Measurements from ENCODE around the gene HS3ST6. TPM values are rescaled to one million over a fixed set of nuclear protein-coding genes. Genes with fewer than 3 reads are reported as not detected.

The HS3ST6 gene
- total and polyA plus RNA-seq, 9 of the 15 experiments (the other 6 are each of a cell fraction or from before 2014, with no cell fraction given): not detected

- peak in 1 of 2 experiments; percentile 18; a peak in 2 of 4 replicates for TF ChIP-seq TBL1XR1 (IDR thresholded peaks at IDR 0.05; ENCODE audit: low read length in 2 of 2)
- TF ChIP-seq MLLT1 (IDR thresholded peaks at IDR 0.05): no peak; a peak in 1 of 4 replicates
- TF ChIP-seq OTX1 (CRISPR knock-in tag; IDR thresholded peaks at IDR 0.05): peak; percentile 73; the same call in 1 of the 2 replicates
- TF ChIP-seq ZNF134 (CRISPR knock-in tag; conservative IDR thresholded peaks at IDR 0.05): no peak
- peak; percentile 6; the same call in 1 of the 2 replicates for TF ChIP-seq RB1 (IDR thresholded peaks at IDR 0.05; ENCODE audit: low read depth)
- no peak for TF ChIP-seq NEUROD1 (IDR thresholded peaks at IDR 0.05; ENCODE audit: borderline replicate concordance, low read depth, low read length, partially characterized antibody)
- TF ChIP-seq SRSF9 (IDR thresholded peaks at IDR 0.05; ENCODE audit: borderline replicate concordance, low read depth, low read length): no peak
- TF ChIP-seq NCOA6 (IDR thresholded peaks at IDR 0.05): no peak
- no peak for TF ChIP-seq MEF2A (IDR thresholded peaks at IDR 0.05; ENCODE audit: control insufficient read depth, low read depth, low read length)
- peak; percentile 61; the same call in 1 of the 2 replicates for TF ChIP-seq ETS1 (conservative IDR thresholded peaks at IDR 0.05; ENCODE audit: control insufficient read depth, low read depth, low read length)
- TF ChIP-seq ZBTB12 (CRISPR knock-in tag; IDR thresholded peaks at IDR 0.05): no peak; the same call in 1 of the 2 replicates
- TF ChIP-seq TOE1 (IDR thresholded peaks at IDR 0.05; ENCODE audit: borderline replicate concordance): peak; percentile 22; the same call in 1 of the 2 replicates
- TF ChIP-seq TOE1 (CRISPR knock-in tag; IDR thresholded peaks at IDR 0.05; ENCODE audit: borderline replicate concordance, low read depth): no peak
- no peak for TF ChIP-seq RHOXF2B (CRISPR knock-in tag; conservative IDR thresholded peaks at IDR 0.05)
- TF ChIP-seq CBX3 (IDR thresholded peaks at IDR 0.05; ENCODE audit: borderline replicate concordance in 1 of 2, low read length in 2 of 2): peak in 1 of 2 experiments; percentile 0; a peak in 1 of 3 replicates
- TF ChIP-seq ZNF282 (CRISPR knock-in tag; IDR thresholded peaks at IDR 0.05): peak; percentile 18; the same call in 1 of the 2 replicates
- peak; percentile 68; the same call in 1 of the 2 replicates for TF ChIP-seq FOXP1 (CRISPR knock-in tag; IDR thresholded peaks at IDR 0.05)
- TF ChIP-seq ZNF175 (CRISPR knock-in tag; IDR thresholded peaks at IDR 0.05; ENCODE audit: low read depth): no peak
- TF ChIP-seq NFXL1 (CRISPR knock-in tag; IDR thresholded peaks at IDR 0.05): peak; percentile 71; the same call in 1 of the 2 replicates
- 0 out of 2 replicates have a peak, but pooled peaks have one; percentile 54 for TF ChIP-seq FOXO4 (CRISPR knock-in tag; IDR thresholded peaks at IDR 0.05)
- TF ChIP-seq SREBF2 (CRISPR knock-in tag; IDR thresholded peaks at IDR 0.05): no peak
These were observed 42.7 kb upstream of the HS3ST6 start (continued) for GRCh38 chr16:1960665-1961630.
